NCI-H1092 treated with DMSO at 0.1 percent for 48 hours (cell line): ENCODE measurements around the gene PPM1B.
"Not testable (repeated sequence)": the region's sequence is repeated elsewhere in the genome, so short reads cannot be mapped to it uniquely, and the experiment has no call there.

ENCODE experiments used
- DNase-seq: peaks from one replicate; lab custom pipeline; 2025; lab: John Stamatoyannopoulos, UW

Gene PPM1B

DNA sequence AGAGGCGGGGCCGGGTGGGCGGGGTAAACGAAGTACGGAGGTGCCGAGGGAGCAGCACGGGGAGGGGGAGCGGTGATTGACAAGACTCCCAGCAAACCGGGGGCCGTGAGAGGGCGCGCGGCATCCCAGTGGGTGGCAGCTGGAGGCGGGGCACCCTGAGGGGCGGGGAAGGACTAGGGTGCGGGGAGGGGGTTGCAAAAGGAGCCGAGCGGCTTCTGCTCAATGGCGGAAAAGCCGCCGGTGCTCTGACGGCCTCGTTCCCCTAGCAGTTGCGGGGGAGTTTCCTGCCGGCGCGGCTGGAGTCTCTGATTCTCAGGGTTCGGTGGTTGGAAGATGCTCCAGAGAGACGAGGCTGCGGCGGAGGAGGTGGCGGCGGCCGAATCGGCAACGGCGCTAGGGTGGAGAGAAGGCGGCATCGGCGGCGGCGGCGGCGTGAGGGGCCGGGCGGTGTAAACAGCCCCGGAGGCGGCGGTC, at the start of gene PPM1B:
TSS of gene PPM1B (plus strand) at position 195 of the 474 bp plus-strand sequence. CDS start 32,325 bp downstream, outside the sequence.
- DNase-seq, result no peak

- DNase-seq, result no peak
Measured at GRCh38 chr2:44119878-44120277, 48.8 kb upstream of the PPM1B start.

GRCh38 chr2:44120428-44120827, 48.2 kb upstream of the PPM1B start:
- no peak for DNase-seq

DNA sequence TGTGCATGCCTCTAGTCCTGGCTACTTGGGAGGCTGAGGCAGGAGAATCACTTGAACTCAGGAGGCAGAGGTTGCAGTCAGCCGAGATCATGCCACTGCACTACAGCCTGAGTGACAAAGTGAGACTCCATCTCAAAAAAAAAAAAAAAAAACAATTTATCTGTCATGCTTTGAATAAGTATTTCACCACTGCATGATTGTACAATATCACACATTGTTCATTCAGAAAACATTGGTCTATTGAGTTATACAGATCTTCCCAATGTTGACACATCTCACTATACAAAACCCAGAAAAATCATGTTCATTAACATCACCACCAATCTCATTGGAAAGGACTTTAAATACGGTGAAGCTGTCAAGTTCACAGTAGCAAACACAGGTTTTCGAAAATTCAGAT, 46.8 kb upstream of the PPM1B start:
- DNase-seq, result no peak

DNA sequence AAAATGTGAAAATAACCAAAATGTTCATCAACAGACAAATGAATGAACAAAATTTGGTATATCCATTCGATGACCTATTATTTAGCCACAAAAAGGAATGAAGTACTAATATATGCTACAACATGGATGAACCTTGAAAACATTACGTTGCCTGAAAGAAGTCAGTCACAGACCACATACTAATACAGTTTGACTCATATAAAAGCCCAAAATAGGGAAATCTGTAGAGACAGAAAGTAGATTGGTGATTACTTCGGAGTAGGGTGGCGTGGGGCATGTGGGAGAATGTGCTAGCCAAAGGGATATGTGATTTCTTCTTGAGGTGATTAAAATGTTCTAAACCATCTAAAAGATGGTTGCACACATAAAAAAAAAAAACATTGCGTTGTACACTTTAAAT, 44.2 kb upstream of the PPM1B start:
- DNase-seq, result no peak

GRCh38 chr2:44126106-44126797, 42.4 kb upstream of the PPM1B start:
- DNase-seq, result no peak

DNA sequence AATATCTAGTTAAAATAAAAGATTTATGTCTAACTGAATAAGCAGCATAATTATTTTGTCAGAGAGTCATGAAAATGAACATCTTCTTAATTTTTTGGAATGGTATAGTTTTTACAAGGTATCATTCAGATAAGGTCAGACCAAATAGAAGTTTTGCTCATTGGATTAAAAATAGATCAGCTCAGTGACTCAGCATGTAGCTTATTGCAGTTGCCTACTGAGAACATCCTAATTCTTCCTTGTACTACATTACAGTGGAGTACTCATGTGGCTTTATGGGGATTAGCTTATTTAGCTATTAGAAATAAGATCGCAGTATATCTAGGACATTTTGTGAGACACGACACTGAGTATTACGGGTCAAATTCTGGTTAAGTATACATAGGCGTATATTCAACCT, 38.2 kb upstream of the PPM1B start:
- no peak for DNase-seq

DNA sequence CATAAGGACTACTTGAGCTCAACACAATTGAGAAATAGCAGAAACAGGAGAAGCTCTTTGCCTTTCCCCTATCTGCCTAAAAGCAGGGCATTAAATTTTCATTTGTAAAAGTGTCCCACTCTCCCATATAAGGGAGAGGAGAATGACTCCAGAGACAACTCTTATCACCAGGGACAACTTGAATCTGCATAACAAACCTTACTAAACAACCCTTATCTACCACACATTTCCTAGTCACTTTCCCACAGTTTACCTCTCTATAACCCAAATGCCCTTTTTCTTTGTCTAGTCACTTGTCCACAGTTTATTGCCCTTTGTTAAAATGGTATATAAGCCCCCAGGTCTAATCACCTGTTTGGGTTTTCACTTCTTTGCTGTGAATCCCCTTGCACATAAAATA, 37.5 kb upstream of the PPM1B start:
- no peak for DNase-seq

DNA sequence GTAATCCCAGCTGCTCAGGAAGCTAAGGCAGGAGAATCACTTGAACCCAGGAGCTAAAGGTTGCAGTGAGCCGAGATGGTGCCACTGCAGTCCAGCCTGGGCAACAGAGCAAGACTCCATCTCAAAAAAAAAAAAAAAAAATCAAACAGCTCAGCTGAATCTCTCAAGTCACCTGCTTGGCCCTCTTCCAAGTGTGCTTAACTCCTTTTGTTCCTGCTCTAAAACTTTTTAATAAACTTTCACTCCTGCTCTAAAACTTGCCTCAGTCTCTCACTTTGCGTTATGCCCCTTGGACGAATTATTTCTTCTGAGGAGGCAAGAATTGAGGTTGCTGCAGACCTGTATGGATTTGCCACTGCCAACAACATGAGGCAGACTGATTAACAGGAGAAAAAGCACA, 35.1 kb upstream of the PPM1B start:
- DNase-seq, result not testable (repeated sequence)

GRCh38 chr2:44134848-44135247, 33.8 kb upstream of the PPM1B start:
- no peak for DNase-seq

DNA sequence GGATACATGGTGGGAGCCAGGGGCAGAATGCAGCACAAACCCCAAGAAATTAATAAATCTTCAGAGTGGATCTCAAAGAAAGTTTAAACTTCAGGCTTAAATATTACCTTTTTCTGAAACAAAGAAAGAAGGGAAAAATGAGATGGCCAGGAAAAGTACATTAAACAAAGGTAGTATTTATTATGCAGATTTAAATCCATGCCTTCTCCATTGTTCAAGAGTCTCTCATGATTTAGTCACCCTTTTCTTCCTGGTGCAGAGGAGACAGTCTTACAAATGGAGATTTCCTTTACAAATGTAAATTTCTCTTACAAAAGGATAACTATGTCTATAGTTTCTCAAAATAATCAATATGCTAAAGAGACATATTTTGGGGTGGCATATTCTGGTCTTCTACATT, 33.4 kb upstream of the PPM1B start:
- no peak for DNase-seq

- DNase-seq, result no peak
Measured at GRCh38 chr2:44135771-44136170, 32.9 kb upstream of the PPM1B start.

GRCh38 chr2:44136252-44136651, 32.4 kb upstream of the PPM1B start:
- no peak for DNase-seq

DNA sequence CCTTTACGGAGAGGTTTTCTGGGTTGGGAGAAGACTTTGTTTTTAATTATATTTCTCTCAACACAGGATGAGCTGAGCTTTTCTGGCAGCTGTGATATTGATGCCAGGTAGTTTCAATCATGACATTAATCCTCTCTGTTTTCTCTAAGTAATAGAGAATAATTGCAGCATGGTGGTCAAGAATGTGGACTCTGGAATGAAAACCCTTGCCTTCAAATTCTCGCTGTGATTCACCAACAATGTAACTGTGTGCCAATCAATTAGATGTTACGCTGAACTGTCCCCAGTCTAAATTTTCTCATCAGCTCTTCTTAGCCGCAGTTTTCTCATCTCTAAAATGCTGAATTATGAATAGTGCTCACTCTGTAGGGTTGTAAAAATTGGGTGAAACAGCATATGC, 31.6 kb upstream of the PPM1B start:
- DNase-seq, result no peak

DNA sequence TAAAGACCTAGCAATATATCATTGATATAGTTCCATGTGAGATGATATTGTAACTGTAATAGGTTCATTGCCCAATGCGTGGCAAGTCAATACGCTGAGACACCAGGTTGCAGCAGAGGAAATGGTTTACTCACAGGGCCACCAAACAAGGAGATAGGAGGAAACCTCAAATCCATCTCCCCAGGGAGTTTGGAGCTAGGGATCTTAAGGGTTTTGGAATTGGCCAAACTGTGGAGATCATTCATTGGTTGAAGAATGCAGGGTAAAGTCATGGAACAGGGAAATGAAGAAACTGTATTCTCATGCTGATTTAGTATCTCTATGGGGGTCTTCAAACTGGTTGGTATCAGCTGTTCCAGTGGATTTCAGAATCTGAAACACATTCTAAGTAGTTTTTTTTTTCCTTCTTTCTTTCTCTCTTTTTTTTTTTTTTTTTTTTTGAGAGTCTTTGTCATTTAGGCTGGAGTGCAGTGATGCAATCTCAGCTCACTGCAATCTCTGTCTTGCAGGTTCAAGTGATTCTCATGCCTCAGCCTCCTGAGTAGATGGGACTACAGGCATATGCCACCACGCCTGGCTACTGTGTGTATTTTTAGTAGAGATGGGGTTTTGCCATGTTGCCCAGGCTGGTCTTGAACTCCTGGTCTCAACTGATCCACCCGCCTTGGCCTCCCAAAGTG, 30.7 kb upstream of the PPM1B start:
- DNase-seq, result no peak

DNA sequence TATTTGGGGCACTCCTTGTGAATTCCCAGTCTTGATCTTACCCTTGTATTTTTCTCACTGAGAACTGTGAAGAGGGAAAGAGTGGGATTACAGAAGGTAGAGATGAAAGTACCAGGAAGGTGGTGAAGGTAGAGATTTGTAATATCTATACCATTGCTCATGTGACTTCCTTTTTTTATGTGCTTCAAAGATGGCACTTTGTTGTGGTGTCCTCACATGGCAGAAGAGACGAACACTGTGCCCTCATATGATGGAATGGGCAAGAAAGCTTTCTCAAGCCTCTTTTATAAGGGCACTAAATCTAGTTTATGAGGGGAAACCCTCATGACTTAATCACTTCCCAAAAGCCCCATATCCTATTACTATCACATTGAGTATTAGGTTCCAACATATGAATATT, 28.9 kb upstream of the PPM1B start:
- no peak for DNase-seq

DNA sequence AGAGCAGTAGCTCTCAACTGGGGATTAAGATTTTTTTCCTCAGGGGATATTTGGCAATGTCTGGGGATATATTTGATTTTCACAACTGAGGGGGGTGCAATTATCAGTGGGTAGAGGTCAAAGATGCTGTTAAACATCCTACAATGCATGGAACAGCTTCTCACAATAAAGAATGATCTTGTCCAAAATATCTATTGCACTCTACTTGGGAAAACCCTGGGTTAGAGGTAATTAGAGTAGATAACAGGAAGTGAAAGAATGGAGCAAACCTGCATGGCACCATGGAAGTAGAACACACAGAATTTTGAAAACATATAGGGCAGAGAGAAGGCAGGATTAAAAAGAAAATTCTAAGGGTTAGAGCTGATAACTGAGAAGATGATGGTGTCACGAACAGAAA, 26.4 kb upstream of the PPM1B start:
- DNase-seq, result no peak

- DNase-seq, result no peak
Measured at GRCh38 chr2:44143701-44144100, 25.0 kb upstream of the PPM1B start.

- no peak for DNase-seq
Measured at GRCh38 chr2:44148999-44149398, 19.7 kb upstream of the PPM1B start.

DNA sequence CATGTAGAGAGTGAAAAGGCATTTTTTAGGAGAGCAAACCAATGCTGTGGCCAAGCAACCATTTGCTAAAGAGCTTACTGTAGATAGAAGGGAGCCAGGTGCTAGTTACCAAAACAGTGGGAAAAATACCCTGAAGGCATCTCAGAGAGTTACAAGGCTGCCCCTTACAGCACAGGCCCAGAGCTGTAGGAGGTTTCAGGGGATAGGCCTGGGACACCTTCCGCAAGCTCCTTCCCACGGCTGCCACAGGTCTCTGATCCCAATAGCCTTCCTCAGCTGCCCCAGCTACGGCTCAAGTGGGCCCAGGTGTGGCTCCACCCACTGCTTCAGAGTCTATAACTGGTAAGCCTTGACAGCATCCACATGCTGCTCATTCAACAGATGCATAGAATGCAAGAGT, 18.2 kb upstream of the PPM1B start:
- no peak for DNase-seq

GRCh38 chr2:44152865-44153669, 15.6 kb upstream of the PPM1B start:
- DNase-seq, result no peak

GRCh38 chr2:44155666-44156446, 12.8 kb upstream of the PPM1B start:
- DNase-seq, result no peak
